IPS DF 6.9 (cell line): Measurements from ENCODE around the gene WWC1.
"Not testable (repeated sequence)": the region's sequence is repeated elsewhere in the genome, so short reads cannot be mapped to it uniquely, and the experiment has no call there.

Experiments used
- DNase-seq: peaks from one replicate; pipeline ENCODE4 v3.0.0-alpha.2; 2013; ENCODE audit warnings: low read depth, low spot score
- H3K27ac ChIP-seq: one replicate; pipeline ENCODE4 v1.5.1; 2013; ENCODE audit warnings: low read length, control low read depth
- H3K27me3 ChIP-seq: 2 replicates; pipeline ENCODE4 v1.6.1; 2013; ENCODE audit warnings: mild to moderate bottlenecking, low read length; ENCODE audit not compliant: control insufficient read depth, insufficient read depth
- H3K36me3 ChIP-seq: 2 replicates; pipeline ENCODE4 v1.6.1; 2013; ENCODE audit warnings: low read length; ENCODE audit not compliant: control insufficient read depth, insufficient read depth
- H3K4me1 ChIP-seq: 2 replicates; pipeline ENCODE4 v1.6.1; 2013; ENCODE audit warnings: low read length; ENCODE audit not compliant: control insufficient read depth, insufficient read depth
- H3K4me3 ChIP-seq: 2 replicates; pipeline ENCODE4 v1.5.1; 2013; ENCODE audit warnings: mild to moderate bottlenecking, low read length
- H3K9me3 ChIP-seq: 2 replicates; pipeline ENCODE4 v1.6.1; 2013; ENCODE audit warnings: low read length, inconsistent platforms; ENCODE audit not compliant: control insufficient read depth, insufficient read depth
- WGBS: extraction: QIAGEN DNeasy Blood & Tissue Kit; methylation state at CpG from one replicate; pipeline ENCODE4 v1.1.7; 2013; ENCODE audit warnings: mixed read lengths, missing lambda C conversion rate; ENCODE audit not compliant: insufficient read length, insufficient coverage; 5-methylcytosine and 5-hydroxymethylcytosine counted together

The WWC1 gene

GRCh38 chr5:168334280-168334679 is 42.8 kb downstream of the WWC1 start:
- no peaks in the 10 kb centered on the region for H3K36me3 ChIP-seq
- H3K4me1 ChIP-seq = peaks cover 20% of the 10 kb centered on the region
- H3K27me3 ChIP-seq = no peaks in the 10 kb centered on the region
- H3K9me3 ChIP-seq = no peaks in the 10 kb centered on the region
- no peak for DNase-seq
- no peak overlapping the region for H3K4me3 ChIP-seq
- no peak overlapping the region for H3K27ac ChIP-seq
- WGBS = no CpG with 5 or more reads among the region's 3 CpGs

GRCh38 chr5:168334695-168335094 is 43.2 kb downstream of the WWC1 start:
- H3K4me3 ChIP-seq = no peak overlapping the region
- no peaks in the 10 kb centered on the region for H3K27me3 ChIP-seq
- peaks cover 18% of the 10 kb centered on the region for H3K4me1 ChIP-seq
- H3K27ac ChIP-seq = no peak overlapping the region
- no peaks in the 10 kb centered on the region for H3K36me3 ChIP-seq
- H3K9me3 ChIP-seq = no peaks in the 10 kb centered on the region
- DNase-seq = peak; percentile 83
- WGBS = no CpG with 5 or more reads among the region's 4 CpGs

- DNase-seq = no peak
- H3K4me3 ChIP-seq = no peak overlapping the region
These were observed 45.9 kb downstream of the WWC1 start for GRCh38 chr5:168337361-168337760.

GRCh38 chr5:168339109-168339771 is 47.8 kb downstream of the WWC1 start:
- Histone ChIP-seq H3K27ac (no peak overlapping the region), H3K36me3 (no peaks in the 10 kb centered on the region), H3K4me1 (peaks cover 3% of the 10 kb centered on the region; the same call in 1 of the 2 replicates), H3K4me3 (no peak overlapping the region), H3K27me3 (no peaks in the 10 kb centered on the region), H3K9me3 (no peaks in the 10 kb centered on the region)
- no peak for DNase-seq
- no CpG with 5 or more reads among the region's 5 CpGs for WGBS

More at GRCh38 chr5:168337361-168337760, 45.9 kb downstream of the WWC1 start:
- WGBS = no CpG with 5 or more reads among the region's 2 CpGs
- Histone ChIP-seq H3K4me1 (peaks cover 8% of the 10 kb centered on the region), H3K9me3 (no peaks in the 10 kb centered on the region), H3K27me3 (no peaks in the 10 kb centered on the region), H3K36me3 (no peaks in the 10 kb centered on the region), H3K27ac (no peak overlapping the region)

GRCh38 chr5:168339772-168340140 is 48.3 kb downstream of the WWC1 start:
- WGBS = no CpG with 5 or more reads among the region's 3 CpGs
- H3K4me3 ChIP-seq, H3K27me3 ChIP-seq, H3K9me3 ChIP-seq, H3K27ac ChIP-seq, DNase-seq, H3K36me3 ChIP-seq, H3K4me1 ChIP-seq: not testable (repeated sequence)

GRCh38 chr5:168340487-168340886 is 49.0 kb downstream of the WWC1 start:
- DNase-seq = no peak
- Histone ChIP-seq H3K27ac (no peak overlapping the region), H3K4me3 (no peak overlapping the region), H3K36me3 (no peaks in the 10 kb centered on the region), H3K27me3 (no peaks in the 10 kb centered on the region), H3K9me3 (no peaks in the 10 kb centered on the region), H3K4me1 (no peaks in the 10 kb centered on the region)
- no CpG with 5 or more reads among the region's 1 CpG for WGBS

- no CpG with 5 or more reads among the region's 2 CpGs for WGBS
- no peak overlapping the region for H3K27ac ChIP-seq
- H3K4me1 ChIP-seq = 0 out of 2 replicates have a peak, but pooled peaks cover 2% of the 10 kb centered on the region
- no peaks in the 10 kb centered on the region for H3K27me3 ChIP-seq
- DNase-seq = no peak
- no peaks in the 10 kb centered on the region for H3K36me3 ChIP-seq
- H3K4me3 ChIP-seq = no peak overlapping the region
- no peaks in the 10 kb centered on the region for H3K9me3 ChIP-seq
These were observed 49.7 kb downstream of the WWC1 start for GRCh38 chr5:168341178-168341577.

- Histone ChIP-seq H3K36me3 (no peaks in the 10 kb centered on the region), H3K9me3 (no peaks in the 10 kb centered on the region), H3K27ac (no peak overlapping the region), H3K4me3 (no peak overlapping the region), H3K27me3 (no peaks in the 10 kb centered on the region), H3K4me1 (peaks cover 6% of the 10 kb centered on the region)
- WGBS = no CpG with 5 or more reads among the region's 6 CpGs
- DNase-seq = no peak
These were observed 50.8 kb downstream of the WWC1 start for GRCh38 chr5:168342151-168342825.

GRCh38 chr5:168342985-168343384 is 51.5 kb downstream of the WWC1 start:
- Histone ChIP-seq H3K36me3 (0 out of 2 replicates have a peak, but pooled peaks cover under 1% of the 10 kb centered on the region), H3K4me1 (peaks cover 9% of the 10 kb centered on the region), H3K9me3 (no peaks in the 10 kb centered on the region), H3K27ac (no peak overlapping the region), H3K4me3 (no peak overlapping the region), H3K27me3 (no peaks in the 10 kb centered on the region)
- DNase-seq = no peak
- WGBS = no CpG with 5 or more reads among the region's 3 CpGs

GRCh38 chr5:168346417-168346816 is 55.0 kb downstream of the WWC1 start:
- Histone ChIP-seq H3K4me1 (peaks cover 12% of the 10 kb centered on the region), H3K27ac (no peak overlapping the region), H3K27me3 (no peaks in the 10 kb centered on the region), H3K4me3 (no peak overlapping the region), H3K36me3 (0 out of 2 replicates have a peak, but pooled peaks cover 2% of the 10 kb centered on the region), H3K9me3 (no peaks in the 10 kb centered on the region)
- no peak for DNase-seq
- WGBS = no CpG with 5 or more reads among the region's 3 CpGs
